Fibroblast of pulmonary artery (primary cell): Measurements from ENCODE around the gene MACROD2.

ENCODE experiments used
- DNase-seq: peaks from one replicate; pipeline ENCODE4 v3.0.0-alpha.2; 2010; ENCODE audit warnings: low read depth
- H3K4me3 ChIP-seq: replicated peaks from 2 replicates; pipeline ENCODE4 v1.5.1; 2011; ENCODE audit warnings: low read depth, mild to moderate bottlenecking, control low read depth, low read length, moderate library complexity
- TF ChIP-seq, protein P1 (sequence below): IDR thresholded peaks from 2 replicates; pipeline ENCODE4 v1.5.1; 2011; ENCODE audit warnings: mild to moderate bottlenecking, control low read depth, low read length, inconsistent platforms; ENCODE audit errors: missing control alignments

MACROD2 gene

DNA sequence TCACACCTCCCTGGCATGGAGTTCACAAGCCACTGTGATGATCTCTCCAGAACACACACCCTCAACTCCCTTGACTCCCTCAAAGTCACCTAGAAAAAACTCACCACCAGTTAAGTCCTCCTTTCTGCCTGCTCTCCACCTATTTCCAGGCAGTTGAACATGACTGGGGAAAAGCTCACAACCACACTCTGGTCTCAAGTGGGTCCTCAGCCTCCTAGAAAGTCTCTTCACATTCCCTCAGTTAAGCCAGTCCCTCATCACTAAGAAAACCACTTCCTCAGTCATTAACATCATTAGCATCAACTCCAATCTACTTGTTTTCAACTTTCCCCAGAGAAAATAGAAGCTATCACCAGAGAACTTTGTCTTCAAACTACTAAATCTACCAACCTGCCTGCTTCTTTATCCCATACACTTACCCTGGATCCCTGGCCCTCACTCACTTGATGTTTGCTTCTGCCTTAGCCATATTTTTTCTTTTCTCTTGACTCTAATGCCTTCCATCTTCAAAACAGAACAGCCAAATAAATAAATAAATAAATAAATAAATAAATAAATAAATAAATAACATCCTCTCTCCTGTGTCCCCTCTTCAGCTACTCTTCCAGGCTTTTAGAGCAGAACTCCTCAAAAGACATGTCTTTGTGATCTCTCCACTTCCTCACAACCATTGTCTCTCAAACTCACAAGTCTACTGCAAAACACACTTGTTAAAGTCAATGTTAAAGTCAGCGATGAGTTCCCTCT lies 1084.5 kb downstream of the MACROD2 start:
- no peak for DNase-seq
- TF ChIP-seq, protein P1, sequence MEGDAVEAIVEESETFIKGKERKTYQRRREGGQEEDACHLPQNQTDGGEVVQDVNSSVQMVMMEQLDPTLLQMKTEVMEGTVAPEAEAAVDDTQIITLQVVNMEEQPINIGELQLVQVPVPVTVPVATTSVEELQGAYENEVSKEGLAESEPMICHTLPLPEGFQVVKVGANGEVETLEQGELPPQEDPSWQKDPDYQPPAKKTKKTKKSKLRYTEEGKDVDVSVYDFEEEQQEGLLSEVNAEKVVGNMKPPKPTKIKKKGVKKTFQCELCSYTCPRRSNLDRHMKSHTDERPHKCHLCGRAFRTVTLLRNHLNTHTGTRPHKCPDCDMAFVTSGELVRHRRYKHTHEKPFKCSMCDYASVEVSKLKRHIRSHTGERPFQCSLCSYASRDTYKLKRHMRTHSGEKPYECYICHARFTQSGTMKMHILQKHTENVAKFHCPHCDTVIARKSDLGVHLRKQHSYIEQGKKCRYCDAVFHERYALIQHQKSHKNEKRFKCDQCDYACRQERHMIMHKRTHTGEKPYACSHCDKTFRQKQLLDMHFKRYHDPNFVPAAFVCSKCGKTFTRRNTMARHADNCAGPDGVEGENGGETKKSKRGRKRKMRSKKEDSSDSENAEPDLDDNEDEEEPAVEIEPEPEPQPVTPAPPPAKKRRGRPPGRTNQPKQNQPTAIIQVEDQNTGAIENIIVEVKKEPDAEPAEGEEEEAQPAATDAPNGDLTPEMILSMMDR, result no peak
- H3K4me3 ChIP-seq, result no peak overlapping the region

DNA sequence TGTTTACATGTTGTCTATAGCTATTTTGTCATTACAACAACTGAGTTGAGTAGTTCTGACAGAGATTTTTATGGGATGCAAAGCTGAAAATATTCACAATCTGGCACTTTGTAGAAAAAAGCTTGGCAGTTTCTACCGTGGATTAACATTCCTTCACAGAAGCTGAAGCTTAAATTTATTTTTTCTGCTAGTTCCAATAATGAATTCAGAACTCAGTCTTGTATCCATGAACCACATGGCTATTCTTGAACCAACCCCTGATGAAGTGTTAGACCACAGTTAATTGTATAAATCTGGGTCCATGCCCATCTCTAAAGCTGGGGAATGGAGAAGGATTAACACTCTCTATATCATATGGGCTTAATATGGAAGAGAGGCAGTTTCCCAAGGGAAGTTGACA lies 1085.9 kb downstream of the MACROD2 start:
- no peak overlapping the region for H3K4me3 ChIP-seq
- no peak for DNase-seq
- TF ChIP-seq, protein P1, result no peak

- no peak for DNase-seq
- H3K4me3 ChIP-seq, result no peak overlapping the region
- TF ChIP-seq, protein P1, result no peak
Observed at GRCh38 chr20:15091421-15092037, 1096.2 kb downstream of the MACROD2 start.

GRCh38 chr20:15098351-15098750 lies 1103.0 kb downstream of the MACROD2 start:
- TF ChIP-seq, protein P1, result no peak
- DNase-seq, result no peak
- H3K4me3 ChIP-seq, result no peak overlapping the region

- TF ChIP-seq, protein P1, result no peak
- no peak for DNase-seq
- H3K4me3 ChIP-seq, result no peak overlapping the region
Observed at GRCh38 chr20:15099130-15099529, 1103.8 kb downstream of the MACROD2 start.

- no peak for DNase-seq
- no peak overlapping the region for H3K4me3 ChIP-seq
- TF ChIP-seq, protein P1, result no peak
Observed at GRCh38 chr20:15100506-15101160, 1105.3 kb downstream of the MACROD2 start.
